Common myeloid progenitor, CD34-positive (primary cell): ENCODE results near the gene PTPRE.
A peak's percentile ranks its signal among the peaks of the same experiment; 100 is the strongest.

Experiments used
- CTCF ChIA-PET: fragments of 350-600 bp; sonication (Branson Sonifier 250); formaldehyde crosslinking; loops from one replicate; lab custom pipeline; 2021; ENCODE audit warnings: antibody characterized with exemption; lab: Charles Lee
- POLR2A ChIA-PET: fragments of 350-600 bp; sonication (Branson Sonifier 250); formaldehyde crosslinking; loops from one replicate; lab custom pipeline; 2021; ENCODE audit warnings: antibody characterized with exemption; lab: Charles Lee
- DNase-seq, 3 donors: peaks; one replicate each; pipeline versions ENCODE4 v3.0.0 to v3.0.0-alpha.2; 2013
- H3K27ac ChIP-seq, 2 experiments: 1 replicate in 1 of 2; 2 replicates in 1 of 2; pipeline ENCODE4 v1.7.0; 2013; ENCODE audit warnings: inconsistent platforms in 2 of 2, low read length in 2 of 2, mild to moderate bottlenecking in 2 of 2, low read depth in 1 of 2, moderate library complexity in 1 of 2; ENCODE audit not compliant: severe bottlenecking in 2 of 2, insufficient read depth in 1 of 2, poor library complexity in 1 of 2
- H3K27me3 ChIP-seq, 5 experiments: replicated peaks in 2 of 5; 1 replicate in 3 of 5; 2 replicates in 2 of 5; pipeline versions ENCODE4 v1.6.1 to v1.7.0; 2013; ENCODE audit warnings: low read length in 4 of 5, mild to moderate bottlenecking in 2 of 5, moderate library complexity in 2 of 5, inconsistent platforms in 1 of 5; ENCODE audit not compliant: insufficient read depth in 5 of 5, control insufficient read depth in 4 of 5
- H3K36me3 ChIP-seq, 4 experiments: 1 replicate in 2 of 4; 2 replicates in 2 of 4; pipeline versions ENCODE4 v1.6.1 to v1.7.0; 2013; ENCODE audit warnings: low read length in 3 of 4, control low read depth in 1 of 4, mild to moderate bottlenecking in 1 of 4; ENCODE audit not compliant: control insufficient read depth in 4 of 4, insufficient read depth in 4 of 4
- H3K4me1 ChIP-seq, 4 experiments: 1 replicate in 3 of 4; 2 replicates in 1 of 4; pipeline versions ENCODE4 v1.6.1 to v1.7.1; 2013; ENCODE audit warnings: low read length in 3 of 4, mild to moderate bottlenecking in 3 of 4, control low read depth in 1 of 4, inconsistent platforms in 1 of 4, moderate library complexity in 1 of 4; ENCODE audit not compliant: control insufficient read depth in 4 of 4, insufficient read depth in 4 of 4; ENCODE audit errors: control extremely low read depth in 1 of 4
- H3K4me3 ChIP-seq, 7 experiments: 1 replicate in 4 of 7; 2 replicates in 3 of 7; pipeline versions ENCODE4 v1.5.1 to v1.7.0; 2013; ENCODE audit warnings: mild to moderate bottlenecking in 7 of 7, low read length in 6 of 7, moderate library complexity in 6 of 7, inconsistent platforms in 2 of 7, low read depth in 2 of 7, control low read depth in 1 of 7; ENCODE audit not compliant: insufficient read depth in 4 of 7, control insufficient read depth in 1 of 7; ENCODE audit errors: extremely low read depth in 1 of 7
- H3K9me3 ChIP-seq, 5 experiments: 1 replicate in 4 of 5; 2 replicates in 1 of 5; pipeline versions ENCODE4 v1.6.1 to v1.7.1; 2013; ENCODE audit warnings: low read length in 4 of 5, mild to moderate bottlenecking in 2 of 5, inconsistent platforms in 1 of 5, low read depth in 1 of 5, moderate library complexity in 1 of 5; ENCODE audit not compliant: control insufficient read depth in 4 of 5, insufficient read depth in 2 of 5; ENCODE audit errors: control extremely low read depth in 1 of 5
- WGBS: methylation state at CpG from one replicate; pipeline ENCODE4 v1.1.5; 2013; ENCODE audit not compliant: insufficient coverage; 5-methylcytosine and 5-hydroxymethylcytosine counted together

Gene PTPRE

DNA sequence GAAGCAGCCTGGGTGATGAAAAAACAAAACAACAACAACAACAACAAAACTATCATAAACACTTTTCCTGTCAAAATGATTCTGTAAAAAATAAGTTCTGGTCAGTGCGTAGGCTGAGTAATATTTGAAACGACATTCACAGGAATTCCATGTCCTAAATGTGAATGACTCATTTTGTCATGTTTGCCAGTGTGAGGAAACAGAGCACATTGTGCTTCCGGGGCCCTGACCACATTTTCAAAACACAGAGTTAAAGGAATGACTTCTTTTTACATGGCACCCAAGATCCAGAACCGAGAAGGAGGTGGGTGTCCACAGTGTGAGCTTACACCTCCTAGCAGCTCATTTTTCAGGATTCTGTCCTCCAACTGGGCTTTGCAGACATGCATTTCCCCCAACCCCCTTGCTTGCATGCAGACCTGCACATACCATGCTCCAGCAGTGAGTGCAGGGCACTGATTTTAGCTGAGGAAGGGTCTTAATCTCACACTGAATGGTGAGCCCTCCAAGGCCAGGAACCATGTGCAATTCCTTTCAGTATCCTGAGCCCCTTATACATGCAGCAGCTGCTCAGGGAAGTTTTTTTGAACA is 17.2 kb upstream of the PTPRE start:
- CTCF ChIA-PET: interaction anchor here (1.2 to 1.6 kb wide), 4 partner anchors 10 to 128 kb away, joined by 3 read pairs; no protein-coding TSS in a partner anchor
- Histone ChIP-seq H3K4me3 (no peak overlapping the region), H3K27me3 (no peaks in the 10 kb centered on the region), H3K36me3 (no peaks in the 10 kb centered on the region), H3K4me1 (peaks cover 0 to 8% (median 1%) of the 10 kb centered on the region in 4 experiments), H3K9me3 (no peaks in the 10 kb centered on the region), H3K27ac (no peak overlapping the region)
- whole genome bisulfite sequencing: 75% methylated on average over 4 of the region's 4 CpGs
- DNase-seq: peak in 1 of 3 donors; percentile 9
- POLR2A ChIA-PET: no interaction called here

DNA sequence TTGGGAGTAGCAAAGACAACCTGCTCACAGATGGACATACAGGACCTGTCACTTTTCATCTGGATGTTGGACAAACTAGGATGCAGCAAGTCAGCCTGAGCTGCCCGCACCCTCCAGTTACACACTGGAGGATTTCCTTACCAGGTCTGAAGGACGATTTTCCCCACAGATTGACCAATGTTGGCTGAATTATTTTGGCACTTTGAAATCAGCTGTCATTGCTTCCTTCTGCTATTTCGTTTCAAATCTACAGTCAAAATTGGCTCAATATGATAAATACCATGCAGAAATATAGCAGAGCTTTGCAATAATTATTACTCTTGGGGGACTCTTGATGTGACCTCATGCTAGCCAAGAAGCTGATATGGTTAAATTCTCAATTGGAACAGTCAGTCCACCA is 16.7 kb upstream of the PTPRE start:
- H3K27me3 ChIP-seq: no peaks in the 10 kb centered on the region
- no peak for DNase-seq
- H3K36me3 ChIP-seq: no peaks in the 10 kb centered on the region
- POLR2A ChIA-PET: no interaction called here
- H3K4me3 ChIP-seq: no peak overlapping the region
- H3K27ac ChIP-seq: no peak overlapping the region
- CTCF ChIA-PET: interaction anchor here (1.2 to 1.6 kb wide), 3 partner anchors 10 to 127 kb away, joined by 3 read pairs; no protein-coding TSS in a partner anchor
- H3K9me3 ChIP-seq: no peaks in the 10 kb centered on the region
- 39% methylated on average over 2 of the region's 3 CpGs for WGBS
- peaks cover 0 to 8% (median 1%) of the 10 kb centered on the region in 4 experiments for H3K4me1 ChIP-seq

DNA sequence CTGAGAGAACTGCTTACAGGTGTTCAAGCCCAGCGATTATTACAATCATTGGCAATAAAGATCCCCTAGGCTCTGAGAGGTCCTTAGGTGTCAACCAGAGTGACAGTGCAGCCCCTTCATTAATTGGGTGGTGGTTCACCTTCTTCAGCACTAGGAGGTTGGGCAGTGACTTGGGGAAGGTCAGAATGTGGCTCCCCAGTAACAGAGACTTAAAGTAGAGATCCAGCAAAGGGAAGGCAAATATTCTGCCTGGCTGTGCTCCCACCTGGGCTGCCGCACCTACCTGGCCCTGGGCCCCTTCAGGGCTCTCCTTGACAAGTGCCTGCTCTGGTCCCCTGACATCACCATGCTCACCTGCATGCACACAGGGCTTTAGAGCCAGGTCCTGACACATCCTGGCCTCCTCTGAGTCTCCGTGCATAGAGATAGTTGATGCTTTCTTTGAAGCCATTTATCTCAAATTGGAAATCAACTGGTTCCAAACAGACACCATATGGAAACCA is 16.0 kb upstream of the PTPRE start:
- WGBS: 100% methylated on average over 2 of the region's 3 CpGs
- ChIA-PET POLR2A (interaction anchor here (0.9 kb wide), 1 partner anchor 30 kb away, joined by 3 read pairs; no protein-coding TSS in a partner anchor), CTCF (interaction anchor here (1.0 to 1.6 kb wide), 2 partner anchors 9 to 16 kb away, joined by 3 read pairs; no protein-coding TSS in a partner anchor)

DNA sequence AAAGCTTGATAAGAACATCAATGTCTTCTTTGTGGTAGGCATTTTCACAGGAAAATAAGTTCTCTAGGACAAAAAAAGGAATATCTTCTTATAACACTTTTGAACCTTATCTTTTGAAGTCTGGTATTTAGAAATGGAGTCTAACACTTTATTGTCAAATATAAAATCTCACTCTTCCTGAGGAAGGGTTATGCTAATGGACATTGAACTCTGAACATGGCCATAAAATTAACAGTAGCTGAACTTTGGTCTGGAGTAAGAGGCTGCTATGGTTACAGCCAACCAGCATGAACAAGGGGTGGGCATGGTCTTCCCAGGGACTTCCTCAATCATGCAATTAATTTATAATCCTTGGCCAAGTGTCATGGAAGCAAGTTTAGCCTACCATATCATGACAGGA is 14.2 kb upstream of the PTPRE start, which contains the start of gene CLRN3:
Gene CLRN3 (minus strand): TSS at position 199 of the 400 bp plus-strand sequence. CDS start 157 bp downstream, at position 42.
- no peak within 1 kb of the TSS for H3K4me3 ChIP-seq
- no peaks in the 10 kb centered on the region for H3K27me3 ChIP-seq
- peaks cover 0 to 4% (median 0%) of the 10 kb centered on the region in 5 experiments for H3K9me3 ChIP-seq
- CTCF ChIA-PET: interaction anchor here (2.0 kb wide), 1 partner anchor 13 kb away, joined by 7 read pairs; no protein-coding TSS in a partner anchor
- POLR2A ChIA-PET: no interaction called here
- DNase-seq: no peak
- peaks cover 0 to 8% (median 1%) of the 10 kb centered on the region in 4 experiments for H3K4me1 ChIP-seq
- no peaks in the 10 kb centered on the region for H3K36me3 ChIP-seq
- no peak within 1 kb of the TSS for H3K27ac ChIP-seq

More for the DNA sequence above, 16.0 kb upstream of the PTPRE start:
- H3K4me3 ChIP-seq: no peak overlapping the region
- H3K27me3 ChIP-seq: no peaks in the 10 kb centered on the region
- H3K27ac ChIP-seq: no peak overlapping the region
- peaks cover 0 to 8% (median 1%) of the 10 kb centered on the region in 4 experiments for H3K4me1 ChIP-seq
- no peaks in the 10 kb centered on the region for H3K9me3 ChIP-seq
- no peaks in the 10 kb centered on the region for H3K36me3 ChIP-seq
- DNase-seq: no peak

DNA sequence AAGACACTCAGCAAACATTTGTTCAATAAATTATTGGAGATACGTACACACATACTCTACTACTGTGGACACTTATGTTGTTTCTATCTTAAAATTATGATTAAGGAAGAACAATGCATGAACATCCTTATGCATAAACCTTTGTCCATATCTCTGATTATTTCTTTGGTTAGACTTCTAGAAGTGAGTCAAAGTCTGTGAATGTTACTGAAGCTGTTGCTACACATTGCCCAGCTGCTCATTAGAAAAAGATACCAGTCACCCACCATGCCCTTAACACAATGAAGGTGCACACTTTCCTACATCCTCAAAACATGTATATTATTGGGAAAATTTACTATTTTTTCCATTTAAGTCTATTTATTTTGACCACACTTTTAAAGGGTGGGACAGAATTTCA is 12.8 kb upstream of the PTPRE start:
- Histone ChIP-seq H3K4me3 (no peak overlapping the region), H3K9me3 (peaks cover 0 to 7% (median 0%) of the 10 kb centered on the region in 5 experiments), H3K4me1 (peaks cover 0 to 5% (median 1%) of the 10 kb centered on the region in 4 experiments), H3K36me3 (no peaks in the 10 kb centered on the region), H3K27ac (no peak overlapping the region), H3K27me3 (no peaks in the 10 kb centered on the region)
- DNase-seq: no peak
- POLR2A ChIA-PET: no interaction called here
- CTCF ChIA-PET: interaction anchor here (2.0 kb wide), 1 partner anchor 12 kb away, joined by 7 read pairs; no protein-coding TSS in a partner anchor
- no CpG with 5 or more reads among the region's 1 CpG for WGBS

DNA sequence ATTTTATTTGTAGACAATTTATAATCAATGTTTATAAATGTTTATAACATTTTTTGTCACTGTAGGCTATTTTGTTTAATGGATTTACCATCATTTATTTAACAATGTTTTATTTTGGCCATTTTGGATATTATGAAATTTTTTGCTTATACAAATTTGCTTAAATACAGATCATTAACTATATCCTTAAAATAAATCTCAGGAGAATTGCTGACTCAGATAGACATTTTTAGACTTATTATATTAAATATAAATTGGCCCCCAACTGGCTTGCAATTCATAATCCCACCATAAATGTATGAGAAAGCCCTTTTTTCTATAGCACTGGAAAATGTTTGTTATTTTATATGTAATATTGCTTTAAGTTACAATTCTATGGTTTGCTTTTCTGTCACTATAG is 10.3 kb upstream of the PTPRE start:
- Histone ChIP-seq H3K9me3 (peaks cover 0 to 7% (median 0%) of the 10 kb centered on the region in 5 experiments), H3K27me3 (no peaks in the 10 kb centered on the region), H3K27ac (no peak overlapping the region), H3K36me3 (no peaks in the 10 kb centered on the region), H3K4me1 (peaks cover 0 to 14% (median 3%) of the 10 kb centered on the region in 4 experiments), H3K4me3 (no peak overlapping the region)
- CTCF ChIA-PET: no interaction called here
- DNase-seq: no peak
- POLR2A ChIA-PET: no interaction called here

DNA sequence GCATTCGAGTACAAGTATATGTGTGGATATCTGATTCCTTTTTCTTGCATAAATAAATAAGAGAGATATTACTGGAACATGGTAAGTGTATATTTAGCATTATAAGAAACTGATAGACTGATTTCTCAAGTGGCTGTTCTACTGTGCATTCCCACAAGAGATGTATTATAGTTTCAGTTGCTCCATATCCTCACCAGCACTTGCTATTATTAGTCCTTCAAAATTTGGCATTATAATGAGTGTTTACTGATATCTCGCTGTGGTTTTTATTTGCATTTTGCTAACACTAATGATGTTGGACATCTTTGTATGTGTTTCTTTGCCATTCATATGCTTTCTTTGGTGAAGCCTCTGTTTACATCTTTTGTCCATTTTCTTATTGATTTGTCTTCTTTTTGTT is 9.7 kb upstream of the PTPRE start:
- no peak for DNase-seq
- Histone ChIP-seq H3K27ac (no peak overlapping the region), H3K27me3 (no peaks in the 10 kb centered on the region), H3K4me3 (no peak overlapping the region), H3K36me3 (no peaks in the 10 kb centered on the region), H3K9me3 (peaks cover 0 to 7% (median 0%) of the 10 kb centered on the region in 5 experiments), H3K4me1 (peaks cover 0 to 14% (median 3%) of the 10 kb centered on the region in 4 experiments)
- WGBS: no CpG with 5 or more reads among the region's 2 CpGs
- CTCF ChIA-PET: no interaction called here
- POLR2A ChIA-PET: no interaction called here
